Caco-2 (cell line): ENCODE data around the gene FMOD. TPM values are rescaled to one million over a fixed set of nuclear protein-coding genes. Genes with fewer than 3 reads are reported as not detected.

ENCODE experiments used
- BruUV-seq: library from RNA; stranded (reverse); fragments of 400-500 nt; replicated peaks from 2 replicates; lab custom pipeline; 2021; lab: Mats Ljungman, UMichigan
- CTCF ChIA-PET: fragments of 300-600 bp; sonication (Branson Sonifier 250); formaldehyde crosslinking; loops from one replicate; lab custom pipeline; 2022; ENCODE audit warnings: antibody characterized with exemption; lab: Charles Lee
- POLR2A ChIA-PET: fragments of 300-600 bp; sonication (Branson Sonifier 250); formaldehyde crosslinking; loops from one replicate; lab custom pipeline; 2022; ENCODE audit warnings: antibody characterized with exemption; lab: Charles Lee
- DNase-seq, 2 experiments: peaks; one replicate each; pipeline versions ENCODE4 v3.0.0 to v3.0.0-alpha.2; 2020 to 2022
- H3K27me3 ChIP-seq: replicated peaks from 2 replicates; pipeline ENCODE4 v1.6.0; 2011; ENCODE audit warnings: low read length; ENCODE audit not compliant: control insufficient read depth, insufficient read depth
- H3K36me3 ChIP-seq: 2 replicates; pipeline ENCODE4 v1.5.1; 2011; ENCODE audit warnings: low read length; ENCODE audit not compliant: control insufficient read depth, insufficient read depth
- H3K4me1 ChIP-seq: fragments of 250-450 bp; sonication (Bioruptor Pico); 2 replicates; pipeline ENCODE4 v1.5.1; 2020; ENCODE audit warnings: mild to moderate bottlenecking
- H3K4me3 ChIP-seq: 2 replicates; pipeline ENCODE4 v1.5.1; 2011; ENCODE audit warnings: low read depth, mild to moderate bottlenecking, control low read depth, low read length
- H3K9me3 ChIP-seq: fragments of 250-450 bp; sonication (Bioruptor Pico); 2 replicates; pipeline ENCODE4 v1.5.1; 2020; ENCODE audit warnings: mild to moderate bottlenecking, moderate library complexity
- H3K27ac Mint-ChIP-seq: one replicate; pipeline ENCODE4 v1.8.0; 2022; ENCODE audit warnings: mixed read lengths; ENCODE audit not compliant: unreplicated experiment
- H3K27me3 Mint-ChIP-seq: one replicate; pipeline ENCODE4 v1.8.0; 2022; ENCODE audit warnings: mixed read lengths; ENCODE audit not compliant: insufficient read depth, unreplicated experiment
- H3K36me3 Mint-ChIP-seq: one replicate; pipeline ENCODE4 v1.8.0; 2022; ENCODE audit warnings: mild to moderate bottlenecking, mixed read lengths; ENCODE audit not compliant: insufficient read depth, unreplicated experiment
- H3K4me1 Mint-ChIP-seq: one replicate; pipeline ENCODE4 v1.8.0; 2022; ENCODE audit warnings: low read depth, mixed read lengths; ENCODE audit not compliant: unreplicated experiment
- H3K4me3 Mint-ChIP-seq: one replicate; pipeline ENCODE4 v1.8.0; 2022; ENCODE audit warnings: mild to moderate bottlenecking, moderate library complexity, mixed read lengths; ENCODE audit not compliant: unreplicated experiment
- H3K9me3 Mint-ChIP-seq: one replicate; pipeline ENCODE4 v1.8.0; 2022; ENCODE audit warnings: mixed read lengths; ENCODE audit not compliant: unreplicated experiment
- CTCF ChIP-seq, 2 experiments: fragments of 200-600 bp in 1 of 2; IDR thresholded peaks; 1 replicate in 1 of 2; 2 replicates in 1 of 2; pipeline versions ENCODE4 v1.5.1 to v1.8.0; 2011 to 2022; ENCODE audit warnings: antibody characterized with exemption in 1 of 2, control low read depth in 1 of 2, inconsistent platforms in 1 of 2, low read depth in 1 of 2, low read length in 1 of 2, mild to moderate bottlenecking in 1 of 2, moderate library complexity in 1 of 2; ENCODE audit not compliant: insufficient read depth in 1 of 2, severe bottlenecking in 1 of 2, unreplicated experiment in 1 of 2
- intact Hi-C: fragments of 100-400 bp; cut with micrococcal nuclease; formaldehyde crosslinking; loops from one replicate; pipeline ENCODE4 v1.10.0; 2022; ENCODE audit not compliant: unreplicated experiment
- total RNA-seq: library from RNA; stranded (reverse); gene quantifications from 2 replicates; pipeline ENCODE4 v1.2.3, GENCODE V29; 2022

The FMOD gene
- total RNA-seq, 1 experiment from 2014 or later = 32.6 TPM

GRCh38 chr1:203371288-203371687, 20.4 kb upstream of the FMOD start:
- Mint-ChIP-seq H3K27me3 (no peaks in the 10 kb centered on the region), H3K9me3 (no peaks in the 10 kb centered on the region), H3K4me3 (no peak overlapping the region), H3K4me1 (no peaks in the 10 kb centered on the region), H3K36me3 (no peaks in the 10 kb centered on the region), H3K27ac (no peak overlapping the region)
- TF ChIP-seq CTCF (IDR thresholded peaks at IDR 0.05; ENCODE audit: insufficient read depth in 1 of 2, low read depth in 1 of 2, low read length in 1 of 2, severe bottlenecking in 1 of 2, unreplicated experiment in 1 of 2) = no peak
- DNase-seq = no peak
- Histone ChIP-seq H3K27me3 (no peaks in the 10 kb centered on the region), H3K4me3 (no peak overlapping the region), H3K36me3 (no peaks in the 10 kb centered on the region), H3K9me3 (no peaks in the 10 kb centered on the region), H3K4me1 (no peaks in the 10 kb centered on the region)
- ChIA-PET CTCF (no interaction called here), POLR2A (no interaction called here)
- intact Hi-C loops = no loop called here
- BruUV-seq = no TSS peak

- BruUV-seq = no TSS peak
- Mint-ChIP-seq H3K27me3 (no peaks in the 10 kb centered on the region), H3K27ac (no peak overlapping the region), H3K36me3 (no peaks in the 10 kb centered on the region), H3K9me3 (no peaks in the 10 kb centered on the region), H3K4me1 (peaks cover 4% of the 10 kb centered on the region), H3K4me3 (no peak overlapping the region)
- intact Hi-C loops = loop anchor here (1.0 kb wide), 1 partner anchor 72 kb away; no protein-coding TSS in a partner anchor
- no peak for DNase-seq
- TF ChIP-seq CTCF (IDR thresholded peaks at IDR 0.05; ENCODE audit: insufficient read depth in 1 of 2, low read depth in 1 of 2, low read length in 1 of 2, severe bottlenecking in 1 of 2, unreplicated experiment in 1 of 2) = no peak
- POLR2A ChIA-PET = no interaction called here
- H3K36me3 ChIP-seq = no peaks in the 10 kb centered on the region
- CTCF ChIA-PET = no interaction called here
- no peaks in the 10 kb centered on the region for H3K4me1 ChIP-seq
- no peaks in the 10 kb centered on the region for H3K9me3 ChIP-seq
- H3K27me3 ChIP-seq = no peaks in the 10 kb centered on the region
- H3K4me3 ChIP-seq = no peak overlapping the region
Measured at GRCh38 chr1:203369666-203370065, 18.7 kb upstream of the FMOD start.

GRCh38 chr1:203368624-203369451, 17.9 kb upstream of the FMOD start:
- Mint-ChIP-seq H3K27ac (no peak overlapping the region), H3K4me1 (peaks cover 7% of the 10 kb centered on the region), H3K9me3 (no peaks in the 10 kb centered on the region), H3K4me3 (no peak overlapping the region), H3K36me3 (no peaks in the 10 kb centered on the region), H3K27me3 (no peaks in the 10 kb centered on the region)
- intact Hi-C loops = loop anchor here (1.0 kb wide), 1 partner anchor 72 kb away; no protein-coding TSS in a partner anchor
- no TSS peak for BruUV-seq
- peak in 1 of 2 experiments; percentile 18 for TF ChIP-seq CTCF (IDR thresholded peaks at IDR 0.05; ENCODE audit: insufficient read depth in 1 of 2, low read depth in 1 of 2, low read length in 1 of 2, severe bottlenecking in 1 of 2, unreplicated experiment in 1 of 2)
- peaks cover 5% of the 10 kb centered on the region; the same call in 1 of the 2 replicates for H3K4me1 ChIP-seq
- no peaks in the 10 kb centered on the region for H3K27me3 ChIP-seq
- DNase-seq = peak; percentile 34 to 52
- ChIA-PET CTCF (no interaction called here), POLR2A (no interaction called here)
- no peak overlapping the region for H3K4me3 ChIP-seq
- H3K9me3 ChIP-seq = no peaks in the 10 kb centered on the region
- no peaks in the 10 kb centered on the region for H3K36me3 ChIP-seq
